Adrenal gland (tissue), 5 donors: ENCODE results near the gene ZNF624.
A peak's percentile ranks its signal among the peaks of the same experiment; 100 is the strongest.

Source experiments
- CTCF ChIP-seq, 6 experiments: fragments of 450-650 bp in 4 of 6; fragments of 200-600 bp in 2 of 6; sonication (generic) in 1 of 6; IDR thresholded peaks; 1 replicate in 5 of 6; 2 replicates in 1 of 6; pipeline versions ENCODE4 v1.5.1 to v1.8.0; 2016 to 2021; ENCODE audit warnings: antibody characterized with exemption in 6 of 6, mild to moderate bottlenecking in 2 of 6, moderate library complexity in 1 of 6
- POLR2A ChIP-seq, 2 donors: fragments of 450-650 bp; IDR thresholded peaks; one replicate each; pipeline ENCODE4 v1.6.1; 2017; ENCODE audit warnings: antibody characterized with exemption in 2 of 2, mild to moderate bottlenecking in 2 of 2, moderate library complexity in 1 of 2
- donor health status: DM: no; HTN: no; CAD: no.

DNA sequence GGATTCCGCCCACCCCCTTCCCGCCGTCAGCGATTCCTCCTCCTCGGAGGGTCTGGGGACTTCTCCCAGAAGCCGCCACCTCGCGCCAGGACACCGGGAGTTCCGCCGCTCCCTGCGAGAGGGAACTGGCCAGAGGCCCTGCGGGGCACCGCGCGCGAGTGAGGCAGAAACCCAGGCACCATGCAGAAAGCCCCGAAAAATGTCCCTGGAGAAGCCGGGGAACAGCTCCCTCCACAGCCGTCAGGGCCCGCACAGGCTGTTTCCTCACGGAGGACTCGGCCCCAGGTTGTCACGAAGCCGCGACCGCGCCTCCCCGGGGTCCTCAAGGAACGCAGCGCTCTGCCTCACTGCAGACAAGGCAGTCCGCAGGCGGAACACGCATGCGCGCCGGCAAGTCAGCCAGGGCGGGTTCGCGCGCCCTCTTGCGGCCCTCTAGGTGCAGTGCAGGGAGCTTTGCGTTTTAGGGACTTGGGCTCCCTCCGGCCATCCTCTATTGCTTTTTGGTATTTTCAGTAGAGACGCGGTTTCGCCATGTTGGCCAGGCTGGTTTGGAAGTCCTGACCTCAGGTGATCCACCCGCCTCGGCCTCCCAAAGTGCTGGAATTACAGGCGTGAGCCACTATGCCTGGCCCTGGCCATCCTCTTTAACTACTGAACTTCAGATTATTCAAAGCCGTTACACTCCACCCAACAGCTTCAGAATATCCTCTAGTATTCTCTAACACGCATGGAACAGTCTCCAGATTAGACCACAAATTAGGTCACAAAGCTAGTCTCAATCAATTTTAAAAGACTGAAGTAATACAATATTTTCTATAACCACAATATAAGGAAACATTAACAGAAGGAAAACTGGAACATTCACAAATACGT is 64.3 kb downstream of the ZNF624 start:
- TF ChIP-seq CTCF (IDR thresholded peaks at IDR 0.05) (peak; percentile 87 to 99 (median 94)), POLR2A (IDR thresholded peaks at IDR 0.05) (peak; percentile 24 to 54)
